ENCODE measurements around the gene TBC1D5.

Gene TBC1D5

GRCh38 chr3:17456650-17457049, 285.8 kb downstream of the TBC1D5 start:
- no peak for DNase-seq

- DNase-seq = no peak
These were observed 286.4 kb downstream of the TBC1D5 start for GRCh38 chr3:17456046-17456445.

- no peak for DNase-seq
These were observed 297.6 kb downstream of the TBC1D5 start for GRCh38 chr3:17444865-17445264.

GRCh38 chr3:17443142-17443541, 299.3 kb downstream of the TBC1D5 start:
- DNase-seq = no peak

- DNase-seq = no peak
These were observed 299.9 kb downstream of the TBC1D5 start for GRCh38 chr3:17442332-17443049.

GRCh38 chr3:17433876-17434275, 308.6 kb downstream of the TBC1D5 start:
- DNase-seq = no peak

GRCh38 chr3:17432236-17432635, 310.2 kb downstream of the TBC1D5 start:
- no peak for DNase-seq

- no peak for DNase-seq
These were observed 310.9 kb downstream of the TBC1D5 start for GRCh38 chr3:17431484-17432045.

GRCh38 chr3:17431004-17431403, 311.4 kb downstream of the TBC1D5 start:
- no peak for DNase-seq

GRCh38 chr3:17430582-17430981, 311.8 kb downstream of the TBC1D5 start:
- no peak for DNase-seq

GRCh38 chr3:17423786-17424536, 318.5 kb downstream of the TBC1D5 start:
- no peak for DNase-seq

- no peak for DNase-seq
These were observed 319.8 kb downstream of the TBC1D5 start for GRCh38 chr3:17422636-17423035.

GRCh38 chr3:17420668-17421067, 321.8 kb downstream of the TBC1D5 start:
- no peak for DNase-seq

GRCh38 chr3:17412950-17413530, 329.4 kb downstream of the TBC1D5 start:
- peak in 1 of 2 experiments; percentile 0 for DNase-seq

- no peak for DNase-seq
These were observed 331.1 kb downstream of the TBC1D5 start for GRCh38 chr3:17411157-17411877.

GRCh38 chr3:17407576-17407975, 334.9 kb downstream of the TBC1D5 start:
- no peak for DNase-seq

GRCh38 chr3:17404548-17404947, 337.9 kb downstream of the TBC1D5 start:
- no peak for DNase-seq

- no peak for DNase-seq
These were observed 340.0 kb downstream of the TBC1D5 start for GRCh38 chr3:17402442-17402841.

- no peak for DNase-seq
These were observed 340.5 kb downstream of the TBC1D5 start for GRCh38 chr3:17401912-17402311.

GRCh38 chr3:17399586-17399985, 342.8 kb downstream of the TBC1D5 start:
- DNase-seq = no peak

GRCh38 chr3:17398959-17399551, 343.4 kb downstream of the TBC1D5 start:
- no peak for DNase-seq

GRCh38 chr3:17396036-17396435, 346.4 kb downstream of the TBC1D5 start:
- DNase-seq = no peak

All from NCI-H187 (cell line).